ENCODE results near the gene SGIP1. TPM values are rescaled to one million over a fixed set of nuclear protein-coding genes. Genes with fewer than 3 reads are reported as not detected.
A peak's percentile ranks its signal among the peaks of the same experiment; 100 is the strongest.

Gene SGIP1
- total and polyA plus RNA-seq, 2 of the 4 experiments (the other 2 are of a cell fraction) = 27.1 to 42.7 TPM

- 80% methylated on average over 1 of the region's 2 CpGs; no CpG with 5 or more reads in 1 of the 2 experiments for WGBS, 2 experiments (ENCODE audit: extremely low coverage in 2 of 2, insufficient read length in 1 of 2)
- Histone ChIP-seq H2BK15ac (ENCODE audit: low read depth, low read length) (peak overlapping the region; percentile 98), H3K9me3 (ENCODE audit: control insufficient read depth, insufficient read depth, low read length) (peaks cover 5% of the 10 kb centered on the region), H3K4me1 (ENCODE audit: control insufficient read depth, insufficient read depth, low read length) (peaks cover 11% of the 10 kb centered on the region), H4K91ac (ENCODE audit: insufficient read depth, low read depth, low read length) (peak overlapping the region; percentile 99), H2AFZ (replicated peaks; ENCODE audit: low read length, poor library complexity) (no peak overlapping the region), H2BK5ac (ENCODE audit: low read depth, low read length, poor library complexity, severe bottlenecking) (peak overlapping the region; percentile 89), H3K79me1 (ENCODE audit: low read depth in 1 of 2, low read length in 2 of 2) (peaks cover 6 to 30% of the 10 kb centered on the region in 2 experiments), H3K4me3 (ENCODE audit: insufficient read depth, low read depth, low read length) (no peak overlapping the region), H3K56ac (ENCODE audit: extremely low read depth, insufficient read depth, low read length) (peak overlapping the region; percentile 25; the same call in 1 of the 2 replicates), H3K27ac (ENCODE audit: insufficient read depth, low read length) (peak overlapping the region; percentile 97), H2AK5ac (ENCODE audit: low read depth, low read length) (peak overlapping the region; percentile 97), H3K4ac (ENCODE audit: low read depth, low read length) (peak overlapping the region; percentile 99), H3K14ac (replicated peaks; ENCODE audit: low read depth, low read length) (peak overlapping the region; percentile 89), H4K5ac (ENCODE audit: low read depth, low read length) (peak overlapping the region; percentile 89; the same call in 1 of the 2 replicates), H3K9me1 (ENCODE audit: insufficient read depth, low read length) (peaks cover 3% of the 10 kb centered on the region; the same call in 1 of the 2 replicates), H3K23ac (ENCODE audit: low read depth, low read length) (peak overlapping the region; percentile 82; the same call in 1 of the 2 replicates), H3K27me3 (ENCODE audit: control insufficient read depth, insufficient read depth, low read length) (no peaks in the 10 kb centered on the region), H3K9ac (ENCODE audit: low read depth, low read length) (no peak overlapping the region), H4K8ac (ENCODE audit: low read depth in 2 of 2, low read length in 2 of 2) (peak overlapping the region; percentile 89), H3K4me2 (ENCODE audit: low read depth, low read length) (no peak overlapping the region), H2BK120ac (ENCODE audit: low read depth, low read length) (peak overlapping the region; percentile 99), H2BK20ac (ENCODE audit: low read depth, low read length) (peak overlapping the region; percentile 98), H4K20me1 (ENCODE audit: insufficient read depth, low read length) (no peaks in the 10 kb centered on the region), H2AK9ac (replicated peaks; ENCODE audit: low read depth, low read length, poor library complexity) (no peak overlapping the region), H3K36me3 (ENCODE audit: control insufficient read depth, insufficient read depth, low read length) (no peaks in the 10 kb centered on the region; the same call in 1 of the 2 replicates), H3K18ac (ENCODE audit: low read depth, low read length) (peak overlapping the region; percentile 99)
- intact Hi-C loops (cut with micrococcal nuclease) = no loop called here
- dilution Hi-C loops (cut with HindIII; ENCODE audit: low sequenced_read_pairs, unreplicated experiment) = no loop called here
- DNase-seq (no peak), ATAC-seq (ENCODE audit: low read depth) (no peak)
- ChIA-PET POLR2A (ENCODE audit: unreplicated experiment) (no interaction called here), CTCF (interaction anchor here (0.6 to 0.7 kb wide), 2 partner anchors 36 to 96 kb away, joined by 3 read pairs; no protein-coding TSS in a partner anchor)
- TF ChIP-seq NFE2L2 (IDR thresholded peaks at IDR 0.05; ENCODE audit: low read depth, low read length) (no peak), FOS (IDR thresholded peaks at IDR 0.05; ENCODE audit: low read depth, low read length) (no peak), MXI1 (IDR thresholded peaks at IDR 0.05; ENCODE audit: borderline replicate concordance, low read depth, low read length) (no peak), SMC3 (IDR thresholded peaks at IDR 0.05; ENCODE audit: low read depth, low read length) (no peak), BHLHE40 (IDR thresholded peaks at IDR 0.05; ENCODE audit: low read depth, low read length) (no peak), RCOR1 (IDR thresholded peaks at IDR 0.05; ENCODE audit: insufficient replicate concordance, low read length) (no peak), CEBPB (IDR thresholded peaks at IDR 0.05; ENCODE audit: low read depth, low read length) (no peak), ELK1 (IDR thresholded peaks at IDR 0.05; ENCODE audit: borderline replicate concordance, low read depth, low read length) (no peak), CHD1 (IDR thresholded peaks at IDR 0.05; ENCODE audit: low read depth, low read length) (no peak), RAD21 (IDR thresholded peaks at IDR 0.05; ENCODE audit: low read length) (no peak), USF2 (IDR thresholded peaks at IDR 0.05; ENCODE audit: low read depth, low read length) (no peak), MAFK (IDR thresholded peaks at IDR 0.05; ENCODE audit: low read depth, low read length) (no peak), MAZ (IDR thresholded peaks at IDR 0.05; ENCODE audit: borderline replicate concordance, low read depth, low read length) (no peak), POLR2A (IDR thresholded peaks at IDR 0.05; ENCODE audit: low read depth, low read length) (no peak), RFX5 (IDR thresholded peaks at IDR 0.05; ENCODE audit: low read depth, low read length) (no peak), CTCF (conservative IDR thresholded peaks at IDR 0.05; ENCODE audit: low read depth, low read length) (no peak)
- no TSS peak for BruUV-seq (replicated peaks)
- in situ Hi-C loops (cut with MboI; ENCODE audit: low sequenced_read_pairs) = loop anchor here (25.0 kb wide), 1 partner anchor 410 kb away; no protein-coding TSS in a partner anchor
Observed at GRCh38 chr1:66526991-66527390, 7.0 kb upstream of the SGIP1 start.

Measured in IMR-90 (cell line).